HPDE6-E6E7 (cell line): ENCODE data around the gene ZNF511.

Experiments used
- DNase-seq: peaks from one replicate; pipeline ENCODE4 v3.0.0; 2011; ENCODE audit warnings: missing footprints; ENCODE audit errors: extremely low spot score

ZNF511 gene

GRCh38 chr10:133292919-133293809 lies 15.6 kb upstream of the ZNF511 start:
- DNase-seq, result peak; percentile 88

- no peak for DNase-seq
Measured at GRCh38 chr10:133293810-133294119, 14.9 kb upstream of the ZNF511 start.

- DNase-seq, result no peak
Measured at GRCh38 chr10:133294189-133294588, 14.5 kb upstream of the ZNF511 start.

DNA sequence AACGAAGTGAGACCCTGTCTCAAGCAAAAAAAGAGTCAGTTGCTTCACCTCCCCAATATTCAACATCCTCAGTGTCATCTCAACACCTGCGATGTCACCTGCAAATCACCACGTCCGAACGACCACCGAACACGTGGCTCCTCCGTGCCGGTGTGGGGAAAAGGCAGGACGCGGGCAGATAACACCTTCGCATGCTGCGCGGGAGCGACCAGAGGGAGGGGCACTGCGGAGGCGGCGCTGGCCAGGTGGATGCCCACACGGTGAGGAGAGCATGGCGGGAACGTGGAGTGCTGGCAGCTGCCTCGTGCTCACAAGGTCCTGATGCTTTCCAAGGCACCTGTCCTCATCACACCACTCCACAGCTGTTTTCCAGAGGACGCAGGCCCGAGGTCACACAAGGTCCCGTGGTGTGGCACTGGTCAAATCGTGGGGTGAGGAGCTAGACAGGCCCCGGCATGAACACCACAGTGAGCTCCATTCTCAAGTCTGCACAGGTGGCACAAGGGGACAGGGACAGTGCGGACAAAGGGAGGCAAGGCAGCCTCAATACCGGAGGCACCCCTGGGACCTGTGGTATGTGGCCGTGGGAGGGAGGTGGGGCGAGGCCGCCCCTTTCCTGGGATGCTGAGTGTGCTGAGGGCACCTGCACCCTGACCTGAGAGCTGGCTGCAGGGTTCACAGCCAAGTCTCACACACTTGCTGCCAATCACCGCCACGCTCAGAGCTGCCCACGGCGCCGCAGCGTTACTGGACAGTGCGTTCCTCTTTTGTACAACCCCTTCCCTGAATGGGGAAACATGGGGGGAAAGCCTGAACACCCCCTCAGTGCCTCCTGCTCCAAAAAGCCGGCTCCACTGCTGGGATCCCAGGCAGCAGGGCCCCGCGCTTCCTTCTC lies 13.0 kb upstream of the ZNF511 start:
- no peak for DNase-seq

DNA sequence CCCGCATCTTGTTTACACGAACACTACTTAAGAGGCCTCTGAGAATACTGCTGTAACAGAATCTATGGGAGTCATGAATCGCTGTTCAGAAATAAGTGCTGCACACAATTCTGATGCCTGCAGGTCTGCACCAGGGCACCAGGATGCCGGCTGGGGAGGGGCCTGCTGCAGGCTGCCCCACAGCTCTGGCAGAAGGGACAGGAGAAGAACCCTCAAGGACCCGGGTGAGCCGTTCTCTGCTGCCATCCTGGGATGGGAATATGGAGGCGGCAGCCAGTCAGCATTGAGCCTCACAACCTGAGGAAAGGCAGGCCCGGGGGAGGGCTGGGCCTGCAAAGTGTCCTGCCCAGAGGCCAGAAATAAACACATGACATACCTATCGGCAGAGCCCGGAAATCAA lies 11.2 kb upstream of the ZNF511 start:
- DNase-seq, result no peak

- DNase-seq, result no peak
Measured at GRCh38 chr10:133298466-133298865, 10.2 kb upstream of the ZNF511 start.

DNA sequence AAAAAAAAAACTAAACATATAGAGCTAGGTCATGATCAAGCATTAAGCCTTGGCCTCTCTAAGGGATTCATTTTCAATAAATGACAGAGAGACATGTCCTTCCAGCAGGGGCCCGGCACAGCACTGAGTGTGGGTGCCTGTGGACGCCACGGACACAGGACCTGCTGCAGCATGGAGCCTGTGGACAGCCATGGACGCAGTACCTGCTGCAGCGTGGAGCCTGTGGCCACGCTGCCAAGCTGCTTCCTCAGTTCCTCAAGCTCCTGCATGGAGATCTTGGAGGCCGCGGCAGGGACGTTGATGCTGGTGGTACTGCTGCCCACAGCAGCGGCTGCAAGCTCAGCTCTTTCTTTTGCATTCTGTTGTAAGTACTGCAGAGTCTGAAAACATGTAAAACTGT lies 9.5 kb upstream of the ZNF511 start:
- no peak for DNase-seq

DNA sequence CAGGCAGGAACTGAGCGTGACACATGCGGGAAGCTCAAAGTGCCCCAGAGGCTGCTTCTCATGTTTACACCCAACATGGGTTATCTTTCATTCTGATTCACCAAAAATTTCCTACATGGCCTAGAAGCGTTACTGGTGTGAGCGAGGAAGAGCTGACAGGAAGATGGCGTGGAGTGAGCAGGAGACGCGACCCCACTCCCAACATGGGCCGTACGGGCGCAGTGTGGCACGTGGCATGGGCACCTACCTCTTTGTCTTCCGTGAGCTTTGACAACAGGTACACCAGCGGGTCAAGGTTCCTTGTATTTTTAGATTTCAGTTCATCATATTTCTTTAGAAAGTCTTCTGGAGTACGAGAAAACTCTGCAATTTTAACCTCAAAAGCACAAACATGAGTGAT lies 9.0 kb upstream of the ZNF511 start:
- no peak for DNase-seq

DNA sequence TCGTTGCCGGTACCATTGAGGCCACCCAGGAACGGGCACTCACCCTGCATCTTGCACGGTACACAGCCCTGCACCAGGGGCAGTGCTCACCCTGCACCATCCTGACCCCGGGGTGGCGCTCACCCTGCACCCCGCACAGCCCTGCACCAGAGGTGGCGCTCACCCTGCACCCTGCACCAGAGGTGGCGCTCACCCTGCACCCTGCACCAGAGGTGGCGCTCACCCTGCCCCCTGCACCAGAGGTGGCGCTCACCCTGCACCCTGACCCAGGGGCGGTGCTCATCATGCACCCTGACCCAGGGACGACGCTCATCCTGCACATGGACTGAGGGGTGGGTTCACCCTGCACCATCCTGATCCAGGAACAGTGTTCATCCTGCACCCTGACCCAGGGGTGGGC lies 6.5 kb upstream of the ZNF511 start:
- no peak for DNase-seq

DNA sequence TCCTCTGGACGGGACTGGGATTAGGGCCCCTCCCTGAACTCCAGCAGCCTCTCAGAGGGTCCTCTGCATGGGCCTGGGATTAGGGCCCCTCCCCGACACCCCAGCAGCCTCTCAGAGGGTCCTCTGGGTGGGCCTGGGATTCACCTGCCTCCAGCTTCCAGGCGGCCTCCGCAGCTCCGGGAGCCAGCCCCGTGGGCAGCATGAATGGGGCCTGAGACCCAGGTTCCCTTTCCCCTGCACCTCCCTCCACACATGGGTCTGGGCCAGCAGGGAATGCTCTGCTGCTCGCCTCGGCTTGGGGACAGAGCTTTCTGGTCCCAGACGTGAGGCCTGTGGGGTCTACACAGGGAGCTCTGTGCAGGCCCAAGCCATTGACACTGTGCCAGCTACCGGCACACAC lies 5.5 kb upstream of the ZNF511 start:
- DNase-seq, result no peak

- no peak for DNase-seq
Measured at GRCh38 chr10:133306097-133306476, 2.6 kb upstream of the ZNF511 start.

- DNase-seq, result no peak
Measured at GRCh38 chr10:133306941-133307379, 1.8 kb upstream of the ZNF511 start.

GRCh38 chr10:133307776-133308420 lies 816 bp upstream of the ZNF511 start:
- DNase-seq, result peak; percentile 52

GRCh38 chr10:133309100-133309719 lies 496 bp downstream of the ZNF511 start:
- peak; percentile 60 for DNase-seq

DNA sequence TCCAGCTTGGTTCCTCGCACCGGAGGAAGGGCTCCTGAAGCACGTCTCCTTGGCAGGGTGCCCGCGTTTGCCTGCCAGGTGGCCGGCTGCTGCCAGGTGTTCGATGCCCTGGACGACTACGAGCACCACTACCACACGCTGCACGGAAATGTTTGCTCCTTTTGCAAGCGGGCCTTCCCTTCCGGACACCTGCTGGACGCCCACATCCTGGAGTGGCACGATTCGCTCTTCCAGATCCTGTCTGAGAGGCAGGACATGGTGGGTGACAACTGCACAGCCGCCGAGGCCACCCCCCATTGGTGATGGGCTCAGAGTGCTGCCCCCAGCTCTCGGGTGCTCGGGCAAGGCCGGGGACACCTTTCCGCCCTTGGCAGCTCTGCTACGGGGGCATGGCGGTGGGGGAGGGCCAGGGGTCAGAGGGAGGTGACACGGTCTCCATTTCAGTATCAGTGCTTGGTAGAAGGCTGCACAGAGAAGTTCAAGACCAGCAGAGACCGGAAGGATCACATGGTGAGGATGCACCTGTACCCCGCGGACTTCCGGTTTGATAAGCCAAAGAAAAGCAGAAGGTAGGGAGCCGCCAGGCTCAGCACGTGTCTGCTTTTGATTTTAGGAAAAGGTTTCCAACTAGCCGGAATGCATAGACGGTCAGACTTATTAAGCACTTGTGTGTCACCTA lies 1.1 kb downstream of the ZNF511 start:
- no peak for DNase-seq

DNA sequence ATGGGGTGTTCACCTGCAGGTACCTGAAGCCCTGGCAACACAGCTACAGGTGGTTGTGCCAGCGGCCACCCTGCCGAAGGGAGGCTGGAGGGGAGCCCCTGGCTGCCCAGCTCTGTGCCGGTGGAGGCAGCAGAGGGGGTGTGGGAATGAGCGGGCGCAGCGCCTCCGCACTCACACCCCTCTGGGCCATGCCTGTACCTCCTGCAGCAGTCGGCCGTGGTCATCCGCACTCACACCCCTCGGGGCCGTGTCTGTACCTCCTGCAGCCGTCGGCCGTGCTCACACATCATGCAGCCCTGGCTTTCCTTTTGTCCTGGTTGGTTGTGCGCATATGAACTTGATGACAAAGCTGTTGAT lies 1.7 kb downstream of the ZNF511 start:
- DNase-seq, result no peak

- DNase-seq, result no peak
Measured at GRCh38 chr10:133310789-133311188, 2.1 kb downstream of the ZNF511 start.

GRCh38 chr10:133311570-133311969 lies 2.9 kb downstream of the ZNF511 start:
- no peak for DNase-seq

DNA sequence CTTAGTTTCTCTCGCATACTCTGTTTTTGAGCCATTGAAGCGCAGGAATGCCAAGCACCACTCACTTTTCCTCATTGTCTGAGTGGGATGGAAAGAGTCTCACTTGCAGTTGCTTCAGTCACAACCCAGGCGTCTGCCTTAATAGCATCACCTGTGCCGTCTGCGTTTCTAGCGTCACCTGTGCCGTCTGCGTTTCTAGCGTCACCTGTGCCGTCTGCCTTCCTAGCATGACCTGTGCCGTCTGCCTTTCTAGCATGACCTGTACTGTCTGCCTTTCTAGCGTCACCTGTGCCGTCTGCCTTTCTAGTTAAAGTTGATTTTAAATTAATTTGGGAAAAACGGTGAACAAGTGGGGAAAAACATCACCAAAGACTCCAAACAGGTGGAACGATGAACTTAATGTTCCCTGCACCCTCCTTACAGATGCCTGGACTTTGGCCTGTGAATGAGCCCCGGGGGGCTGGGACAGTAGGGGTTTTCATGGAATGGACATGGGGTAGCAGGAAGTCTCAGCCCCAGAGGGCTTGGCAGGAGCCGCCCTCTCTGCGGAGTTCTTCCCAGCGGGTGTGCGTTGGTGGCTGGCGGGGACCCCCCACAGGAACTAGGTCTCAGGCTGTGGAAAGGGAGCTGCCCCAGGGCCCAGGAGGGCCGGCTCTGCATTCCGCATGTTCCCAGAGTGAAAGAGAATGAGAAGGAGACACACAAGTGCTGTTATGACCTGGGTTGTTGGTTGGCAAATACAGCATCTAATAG lies 3.5 kb downstream of the ZNF511 start:
- no peak for DNase-seq

DNA sequence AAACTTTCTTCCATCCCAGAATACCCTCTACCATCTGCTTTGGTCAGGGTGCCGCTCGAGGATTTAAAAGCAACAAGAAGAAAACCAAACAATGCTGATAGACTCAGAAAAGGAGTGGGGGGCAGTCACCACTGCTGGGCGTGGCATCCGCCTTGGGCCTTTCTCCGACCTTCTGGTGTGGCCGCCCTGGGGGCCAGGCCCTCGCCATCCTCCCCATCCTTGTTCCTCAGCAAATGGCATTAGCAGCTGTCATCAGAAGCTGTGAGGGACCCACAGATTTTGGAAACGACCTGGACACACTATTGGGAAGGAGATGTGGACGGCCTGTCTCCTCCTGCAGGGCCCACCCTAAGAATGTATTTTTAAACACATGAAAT lies 4.0 kb downstream of the ZNF511 start:
- DNase-seq, result no peak

DNA sequence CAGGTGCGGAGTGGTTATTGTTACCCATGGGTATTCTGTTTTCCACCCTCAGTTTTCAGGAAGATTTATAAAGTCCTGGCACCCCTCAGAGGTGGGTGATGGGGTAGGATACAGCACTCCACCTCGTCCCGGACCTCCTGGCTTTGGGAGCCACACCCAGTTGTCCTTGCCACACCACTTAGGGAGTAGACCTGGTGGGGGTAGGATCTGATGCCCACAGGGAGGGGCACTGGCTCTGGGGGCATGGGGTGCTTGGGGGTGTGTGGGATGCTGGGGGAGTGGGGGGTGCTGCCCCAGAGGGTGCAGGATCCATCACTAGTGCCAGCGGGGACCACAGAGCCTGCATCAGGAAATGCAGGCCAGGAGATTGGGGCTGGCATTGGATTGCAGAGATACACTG lies 4.5 kb downstream of the ZNF511 start:
- no peak for DNase-seq
